Left renal cortex interstitium (tissue), 4 donors: ENCODE results near the gene PRDM16. TPM values are rescaled to one million over a fixed set of nuclear protein-coding genes. Genes with fewer than 3 reads are reported as not detected.

Experiments used
- DNase-seq, 4 donors: peaks; one replicate each; pipeline ENCODE4 v3.0.0-alpha.2; 2013; ENCODE audit warnings: low read depth in 4 of 4, low spot score in 2 of 4, missing footprints in 1 of 4
- polyA plus RNA-seq, 4 donors: library from polyadenylated mRNA; unstranded; fragments of 120-200 nt; gene quantifications; one replicate each; pipeline ENCODE4 v1.2.1, GENCODE V29; 2013; ENCODE audit not compliant: insufficient read length in 4 of 4

The PRDM16 gene
- polyA plus RNA-seq, 4 donors: 4.9 to 12.5 (median 7.0) TPM

DNA sequence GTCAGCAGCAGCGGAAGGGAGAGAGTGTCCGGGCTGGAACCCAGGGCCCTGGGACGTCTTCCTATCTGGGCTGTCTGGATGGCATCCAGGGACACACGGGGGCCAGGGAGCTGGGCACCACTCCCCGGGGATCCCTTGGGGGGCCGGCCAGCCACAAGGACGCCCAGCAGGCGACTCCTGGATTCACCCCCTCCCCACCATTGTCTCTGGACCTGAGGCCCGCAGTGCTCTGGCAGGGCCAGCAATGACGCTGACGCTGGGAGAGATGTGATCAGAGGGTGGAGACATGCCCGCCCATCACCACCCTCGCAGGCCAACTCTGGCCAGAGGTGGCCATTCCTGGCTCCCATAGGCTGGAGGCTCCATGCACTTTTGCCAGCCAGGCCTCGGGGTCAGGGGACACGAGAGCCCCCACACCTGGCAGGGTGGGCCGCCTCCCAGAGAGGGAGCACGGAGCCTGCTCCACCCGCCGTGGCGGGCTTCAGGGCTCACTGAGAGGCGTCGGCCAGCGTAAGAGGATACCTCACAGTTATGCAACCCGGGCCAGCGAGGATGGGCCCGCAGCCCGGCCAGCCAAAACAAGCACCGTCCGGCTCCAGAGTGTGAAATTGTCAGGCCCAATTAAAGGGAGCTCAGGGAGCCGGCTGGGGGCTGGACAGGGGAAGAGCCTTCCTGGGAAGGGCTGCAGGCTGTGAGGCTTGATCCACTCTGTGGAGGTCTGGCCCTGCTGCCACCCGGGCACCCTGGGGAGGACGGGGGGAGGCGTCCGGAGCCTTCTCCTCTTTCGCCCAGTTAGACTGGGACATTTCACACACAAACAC is 37.4 kb upstream of the PRDM16 start:
- DNase-seq: no peak

DNA sequence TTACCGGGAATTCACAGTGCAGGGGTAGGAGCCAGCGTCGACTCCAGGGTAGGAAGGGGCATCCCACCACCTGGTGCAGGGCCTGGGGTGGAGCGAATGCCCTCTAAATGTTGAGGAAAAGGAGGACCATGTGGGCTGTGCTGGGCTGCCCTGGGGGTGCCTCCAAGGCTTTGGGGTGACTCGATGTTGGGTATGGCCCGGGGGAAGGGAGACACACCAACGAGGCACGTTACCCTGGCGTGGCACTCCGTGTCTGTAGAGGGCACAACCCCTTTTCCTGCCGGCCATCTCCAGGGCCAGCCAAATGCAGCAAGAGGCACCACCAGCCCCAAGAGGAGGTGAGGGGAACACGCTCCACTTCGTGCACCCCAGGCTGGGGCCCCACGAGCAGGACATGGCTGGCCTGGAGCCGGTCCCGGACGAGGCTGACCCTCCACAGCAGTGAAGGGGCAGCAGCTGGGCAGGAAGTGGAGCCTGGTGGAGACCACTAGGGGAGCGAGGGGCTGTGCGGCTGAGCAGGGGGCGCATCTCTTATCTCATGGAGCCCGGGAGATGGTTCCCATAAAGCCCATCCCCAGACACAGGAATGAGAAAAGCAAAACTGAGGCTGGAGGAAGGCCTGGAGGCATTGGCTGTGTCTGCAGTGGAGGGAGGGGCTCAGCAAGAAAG is 36.5 kb upstream of the PRDM16 start:
- DNase-seq: no peak

DNA sequence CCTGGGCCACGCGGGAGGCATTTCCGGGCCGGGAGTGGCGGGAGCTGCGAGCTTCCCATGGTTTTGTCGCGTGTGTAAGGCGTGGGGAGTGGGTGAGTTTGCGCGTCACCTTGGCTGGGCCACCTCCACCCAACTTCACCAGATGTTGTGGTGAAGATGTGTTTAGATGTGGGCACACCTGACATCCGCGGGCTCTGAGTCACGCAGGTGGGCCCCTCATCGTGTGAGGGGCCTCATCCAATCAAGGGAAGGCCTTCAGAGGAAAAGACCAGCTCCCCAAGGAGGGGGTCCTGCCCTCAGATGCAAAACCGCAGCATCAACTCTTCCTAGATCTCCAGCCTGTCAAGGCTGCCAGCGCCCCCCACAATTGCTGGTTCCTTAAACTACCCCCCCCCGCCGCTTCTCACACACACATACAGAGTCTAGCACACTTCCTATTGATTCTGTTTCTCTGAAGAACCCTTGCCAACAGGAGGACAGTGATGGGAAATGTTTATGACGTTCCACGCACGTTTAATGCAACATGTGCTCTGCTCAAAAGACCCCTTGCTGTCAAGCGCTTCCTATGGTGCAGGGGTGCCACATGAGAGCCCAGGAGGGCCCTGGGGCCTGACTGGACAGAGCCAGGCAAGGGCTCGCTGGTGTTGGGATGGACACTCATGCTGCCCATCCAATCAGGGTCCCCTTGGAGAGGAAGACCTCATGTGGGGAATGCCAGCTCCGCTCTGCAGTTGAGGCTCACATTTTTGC is 35.8 kb upstream of the PRDM16 start:
- no peak for DNase-seq

DNA sequence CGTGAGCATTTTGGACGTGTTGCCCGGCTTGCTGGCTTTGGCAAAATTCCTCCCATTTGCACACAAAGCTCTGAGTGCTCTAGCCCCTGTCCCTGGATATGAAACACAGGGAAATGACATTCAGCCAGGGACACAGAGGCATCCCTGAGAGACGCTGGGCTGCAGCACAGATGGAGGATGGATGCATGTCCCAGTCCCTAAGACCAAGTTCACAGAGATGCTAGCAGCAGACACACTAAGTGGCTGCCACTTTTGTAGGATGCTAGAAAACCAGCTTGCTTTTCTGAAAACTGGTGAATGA is 35.3 kb upstream of the PRDM16 start:
- no peak for DNase-seq

DNA sequence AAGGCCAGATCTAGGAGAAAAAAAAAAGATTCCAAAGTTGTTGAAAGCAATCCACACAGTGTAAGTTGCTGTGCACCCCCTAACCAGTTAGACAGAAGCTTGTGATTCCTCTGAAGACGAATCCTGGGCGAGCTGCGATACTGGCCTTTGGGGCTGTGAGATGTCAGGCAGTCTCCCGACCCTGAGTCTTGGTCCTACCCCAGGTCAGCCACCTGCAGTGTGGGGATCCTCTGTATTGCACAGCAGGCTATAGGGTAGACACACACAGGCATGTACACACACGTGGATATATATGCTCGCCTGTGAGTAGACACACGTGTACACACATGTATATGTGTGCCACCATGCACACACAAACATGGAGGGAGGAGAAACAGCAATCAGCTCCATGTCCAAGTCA is 34.8 kb upstream of the PRDM16 start:
- DNase-seq: no peak

DNA sequence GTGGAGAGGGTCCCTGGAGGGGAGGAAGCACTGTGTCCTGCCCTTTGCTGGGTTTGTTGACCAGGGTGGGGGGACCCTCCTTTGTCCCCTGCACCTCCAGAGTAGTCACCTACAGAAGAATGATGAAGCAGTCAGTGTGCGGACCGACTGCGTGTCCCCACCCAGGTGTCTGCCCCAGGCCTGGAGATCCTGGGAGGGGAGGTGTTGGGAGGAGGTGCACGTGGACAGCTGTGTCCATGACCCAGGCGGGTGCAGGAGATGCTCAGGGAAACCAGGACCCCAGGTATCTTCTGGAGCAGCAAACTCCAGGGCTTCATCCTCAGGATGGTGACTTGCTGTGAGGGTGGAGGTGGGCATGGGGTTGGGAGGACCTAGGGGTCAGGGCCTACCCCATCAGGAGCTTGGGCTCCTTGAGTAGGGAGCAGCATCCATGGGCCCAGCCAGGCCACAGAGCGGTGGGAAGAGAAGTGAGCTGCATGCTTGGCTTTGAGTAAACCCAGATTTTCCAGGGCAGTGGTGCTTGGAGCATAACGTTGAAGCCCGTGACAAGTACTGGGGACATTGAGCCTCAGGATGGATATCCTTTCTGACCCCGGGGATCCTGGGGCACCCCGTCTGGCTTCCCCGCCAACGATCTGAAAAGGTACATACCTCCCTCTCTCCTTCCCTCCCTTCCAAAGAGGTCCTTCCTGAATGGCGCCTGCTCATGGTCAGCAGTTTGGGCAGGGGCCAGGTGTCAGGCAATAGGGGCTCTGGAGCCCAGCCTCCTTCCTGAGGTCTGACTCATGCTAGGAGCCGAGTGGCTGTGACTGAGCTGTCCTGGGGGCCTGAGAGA is 34.1 kb upstream of the PRDM16 start:
- DNase-seq: no peak

DNA sequence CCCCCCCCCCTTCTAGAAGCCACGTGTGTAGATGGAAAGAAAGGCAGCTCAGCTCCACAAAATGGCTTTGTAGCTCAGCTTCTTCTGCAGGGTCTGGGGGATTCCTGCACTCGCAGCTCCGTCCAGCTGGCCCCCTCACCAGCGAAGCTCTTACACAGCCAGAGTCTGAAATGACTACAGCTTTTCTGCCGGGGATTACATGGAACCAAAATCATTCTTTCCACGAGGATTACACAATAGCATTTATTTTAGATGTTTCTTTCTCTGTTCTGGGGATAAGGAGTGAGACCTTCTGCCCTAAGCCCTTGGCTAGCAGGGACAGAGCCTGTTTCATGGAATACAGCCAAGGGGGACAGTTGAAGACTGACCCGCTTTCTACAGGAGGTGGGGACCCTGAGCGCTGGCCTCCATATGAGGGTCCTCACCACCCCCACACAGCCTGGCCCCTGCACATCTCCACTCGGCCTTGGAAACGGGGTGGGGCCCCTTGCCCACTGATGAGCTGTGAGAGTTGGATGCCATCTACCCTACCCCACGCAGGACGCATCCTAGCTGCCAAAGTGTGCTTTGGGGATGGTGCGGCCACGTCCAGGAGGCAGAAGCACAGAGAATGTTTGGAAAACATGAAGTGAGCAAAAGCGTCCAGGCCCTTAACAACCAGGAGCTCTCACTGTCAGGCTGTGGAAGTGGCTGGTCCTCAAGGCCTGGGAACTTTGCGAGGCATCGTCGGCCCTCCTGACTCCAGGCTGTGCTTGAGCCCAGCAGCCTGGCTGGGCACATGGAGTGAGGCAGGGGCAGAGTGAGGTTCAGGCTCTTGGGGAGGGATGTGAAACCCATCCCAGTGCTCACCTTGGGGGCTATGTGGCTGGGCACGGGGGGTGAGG is 33.2 kb upstream of the PRDM16 start:
- no peak for DNase-seq

DNA sequence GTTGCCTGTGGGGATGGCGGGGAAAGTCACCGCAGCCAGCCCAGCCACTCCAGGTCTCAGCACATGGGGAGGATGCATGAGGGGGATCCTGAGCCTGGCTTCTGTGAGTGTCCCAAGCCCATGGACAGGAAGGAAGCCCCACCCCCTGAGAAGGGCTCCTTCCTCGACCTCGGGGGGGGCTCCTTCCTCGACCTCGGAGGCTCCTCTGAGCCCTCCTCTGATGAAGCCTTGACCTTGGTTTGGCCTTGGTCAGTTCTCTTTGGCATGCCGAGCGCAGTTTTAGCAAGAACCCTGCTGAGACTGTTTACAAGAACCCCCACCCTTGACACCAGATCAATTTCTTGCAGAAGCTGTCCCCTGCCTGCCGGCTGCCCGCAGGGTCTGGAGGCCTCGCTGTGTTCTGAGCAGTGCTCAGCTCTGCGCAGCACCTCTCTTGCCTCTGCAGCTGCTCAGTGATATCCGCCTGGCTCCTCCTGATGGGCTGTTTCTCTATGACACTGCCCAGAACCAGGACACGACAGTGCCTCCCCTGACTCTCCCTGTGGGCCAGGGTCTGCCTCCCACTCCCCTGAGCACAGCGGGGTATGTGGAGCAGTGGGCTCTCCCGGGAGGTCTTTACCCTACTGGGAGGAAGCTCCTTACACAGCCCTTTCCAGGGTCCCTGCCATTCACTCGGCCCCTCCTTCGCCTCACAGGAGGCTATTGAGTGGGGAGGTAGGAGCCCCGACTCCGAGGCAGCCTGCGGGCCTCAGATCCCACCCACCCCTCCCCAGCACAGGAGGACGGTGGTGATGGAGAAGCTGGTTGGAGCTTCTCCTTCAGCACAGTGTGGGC is 32.3 kb upstream of the PRDM16 start:
- DNase-seq: no peak

DNA sequence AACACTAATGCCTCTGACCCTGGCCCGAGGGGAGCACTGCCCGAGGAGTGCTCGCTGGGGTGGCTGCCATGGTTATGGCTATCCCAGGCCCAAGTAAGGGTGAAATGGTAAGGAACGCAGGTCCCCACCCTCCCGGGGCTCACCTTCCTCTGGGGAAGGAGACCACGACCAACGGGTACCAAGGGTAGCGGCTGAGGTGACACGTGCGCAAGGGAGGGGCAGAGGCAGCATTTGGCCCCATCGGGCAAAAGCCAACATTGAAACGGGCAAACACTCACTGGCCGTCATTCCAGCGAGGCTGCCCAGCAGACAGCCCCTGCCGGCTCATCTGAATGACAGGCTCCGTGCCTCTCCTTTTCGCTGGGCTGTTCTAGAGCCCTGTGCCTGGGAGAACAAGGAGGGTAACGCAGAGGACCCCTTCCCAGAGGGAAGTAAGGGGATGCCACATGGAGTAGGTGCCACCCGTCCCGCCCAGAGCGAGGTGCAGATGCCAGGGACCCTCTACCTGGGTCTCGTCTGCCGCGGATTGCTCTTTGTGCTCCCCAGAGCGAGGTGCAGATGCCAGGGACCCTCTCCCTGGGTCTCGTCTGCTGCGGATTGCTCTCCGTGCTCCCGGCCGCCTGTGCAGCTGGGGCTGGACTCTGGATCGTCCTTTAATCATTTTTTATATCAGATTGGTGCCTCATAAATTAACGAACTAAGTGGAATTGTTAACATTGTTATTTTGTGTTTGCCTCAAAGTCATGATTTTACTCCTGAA is 31.5 kb upstream of the PRDM16 start:
- DNase-seq: no peak

DNA sequence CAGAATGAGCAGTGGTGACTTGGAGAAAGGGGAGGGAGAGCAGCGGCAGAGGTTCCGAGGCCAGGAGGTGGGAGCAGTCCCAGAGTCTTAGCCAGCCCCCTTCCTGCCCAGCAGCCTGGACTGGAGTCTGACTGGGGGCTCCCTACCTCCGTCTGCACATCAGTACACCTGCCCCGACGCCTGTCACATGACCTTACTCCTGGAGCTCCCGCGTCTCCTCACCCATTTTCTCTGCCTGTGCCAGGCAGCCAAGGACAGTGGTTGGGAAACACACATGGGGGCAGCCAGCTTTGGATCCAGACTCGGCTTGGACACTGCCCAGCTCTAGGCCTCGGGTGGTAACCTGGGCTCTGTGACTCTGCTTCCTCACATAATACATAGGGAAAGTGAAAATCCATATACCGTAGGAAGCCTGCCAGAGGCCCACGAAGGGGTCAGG is 30.9 kb upstream of the PRDM16 start:
- no peak for DNase-seq

DNA sequence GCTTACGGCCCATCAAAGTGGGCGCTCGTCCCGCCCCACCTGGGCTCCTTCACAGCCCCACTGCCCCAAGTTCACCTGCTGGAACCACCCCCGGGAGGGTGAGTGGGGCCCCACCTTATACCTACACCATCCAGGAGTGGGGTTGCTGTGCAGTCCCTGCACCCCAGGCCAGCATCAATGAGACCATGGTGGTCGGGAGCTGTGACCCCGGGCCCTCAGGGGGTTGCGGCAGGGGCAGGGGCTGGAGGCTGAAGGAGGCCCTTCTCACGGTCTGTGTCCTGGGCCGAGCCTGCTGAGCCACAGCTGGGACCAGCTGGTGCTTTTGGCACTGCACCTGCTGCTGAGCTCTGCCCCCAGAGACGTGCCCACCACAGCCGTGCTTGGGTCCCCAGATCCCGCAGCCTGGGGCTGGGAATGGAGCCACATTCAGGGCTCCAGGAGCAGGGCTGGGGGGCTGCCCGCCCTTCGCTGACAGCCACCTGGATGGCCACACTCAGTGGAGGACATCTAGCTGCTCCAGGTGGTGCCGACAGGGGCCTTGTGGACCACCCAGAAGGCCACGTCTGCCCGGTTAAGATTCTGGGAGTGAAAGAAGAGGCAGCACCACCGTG is 30.3 kb upstream of the PRDM16 start:
- DNase-seq: no peak

DNA sequence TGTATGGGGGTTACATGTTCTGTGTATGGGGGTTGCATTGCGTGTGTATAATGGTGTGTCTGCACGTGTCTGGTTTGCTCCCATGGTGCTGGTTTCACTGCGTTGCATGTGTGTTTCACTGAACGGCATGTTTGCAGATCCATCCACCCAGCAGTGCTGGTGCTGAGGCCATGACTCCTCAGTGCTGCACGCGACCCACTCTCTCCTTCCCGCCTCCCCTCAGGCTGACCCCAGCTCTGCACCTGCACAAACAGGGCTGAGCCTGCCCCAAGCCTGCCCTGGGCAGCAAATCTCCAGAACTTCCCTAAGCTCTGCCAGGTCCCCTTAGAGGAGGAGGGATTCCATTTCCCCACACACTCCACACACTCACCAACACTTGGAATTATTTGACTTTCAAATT is 29.0 kb upstream of the PRDM16 start:
- DNase-seq: no peak

DNA sequence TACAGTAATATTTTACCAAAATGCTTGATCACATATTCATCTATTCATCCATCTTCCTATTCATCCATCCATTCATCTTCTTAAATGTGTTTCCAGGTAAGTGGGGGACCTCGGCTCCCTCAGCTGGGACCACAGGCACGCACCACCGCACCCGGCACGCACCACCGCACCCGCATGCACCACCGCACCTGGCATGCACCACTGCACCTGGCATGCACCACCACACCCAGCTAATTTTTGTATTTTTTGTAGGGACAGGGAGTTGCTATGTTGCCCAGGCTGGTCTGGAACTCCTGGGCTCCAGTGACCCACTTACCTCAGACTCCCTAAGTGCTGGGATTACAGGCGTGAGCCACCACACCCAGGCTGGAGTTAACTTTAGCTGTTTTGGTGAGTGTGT is 26.5 kb upstream of the PRDM16 start:
- no peak for DNase-seq

DNA sequence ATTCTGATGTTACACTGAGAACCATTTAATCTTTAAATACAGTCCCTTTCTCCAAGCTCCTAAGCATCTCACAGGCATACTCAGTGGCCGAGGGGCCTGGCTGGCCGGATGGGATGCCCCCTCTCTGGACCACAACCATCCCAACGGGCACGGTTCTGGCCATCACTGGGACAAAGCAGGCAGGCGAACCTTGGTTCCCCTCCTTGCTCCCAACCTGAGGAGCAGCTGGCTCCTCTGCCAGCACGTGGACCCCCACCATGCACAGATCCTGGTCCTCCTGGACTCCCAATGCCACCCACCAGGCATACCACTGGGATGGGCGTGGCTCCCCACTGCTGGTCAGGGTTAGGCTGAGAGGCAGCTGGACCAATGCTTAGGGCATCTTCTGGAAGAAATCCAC is 19.8 kb upstream of the PRDM16 start:
- no peak for DNase-seq

DNA sequence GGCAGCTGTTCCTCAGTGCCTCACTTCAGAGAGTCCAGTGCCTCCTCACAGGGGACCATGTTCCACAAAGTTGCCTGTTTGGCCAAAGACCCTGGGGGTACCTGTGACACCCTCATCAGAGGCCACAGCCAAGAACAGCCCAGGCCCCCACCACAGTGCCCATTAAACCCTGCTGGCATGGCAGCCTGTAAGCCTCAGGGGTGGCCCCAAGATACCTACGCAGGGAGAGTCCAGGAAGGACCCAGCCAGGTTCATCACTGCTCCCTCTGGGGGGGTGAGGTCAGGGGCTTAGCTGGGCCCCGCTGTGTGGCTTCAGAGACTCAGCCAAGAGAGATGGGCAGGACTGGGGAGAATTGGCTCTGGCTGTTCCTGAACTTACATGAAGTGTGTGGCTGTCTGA is 19.1 kb upstream of the PRDM16 start:
- DNase-seq: no peak

DNA sequence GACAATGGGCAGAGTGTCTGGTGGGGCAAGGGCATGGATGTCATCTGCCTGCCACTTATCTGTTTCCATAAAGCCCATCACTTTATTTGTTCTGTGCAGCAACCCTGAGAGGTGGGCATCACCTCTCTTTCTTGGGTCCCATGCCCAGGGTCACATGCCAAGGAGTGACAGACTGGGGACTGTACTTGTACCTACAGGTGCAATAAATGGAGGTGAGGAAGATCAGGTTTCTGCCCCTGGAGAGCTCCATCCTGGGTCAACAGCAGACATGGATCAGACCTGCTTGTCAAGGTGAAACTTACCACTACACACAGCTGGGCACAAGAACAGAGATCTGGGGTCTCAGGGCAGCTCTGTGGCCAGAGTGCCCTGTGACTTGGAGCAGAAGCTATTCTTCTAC is 18.4 kb upstream of the PRDM16 start:
- DNase-seq: no peak

DNA sequence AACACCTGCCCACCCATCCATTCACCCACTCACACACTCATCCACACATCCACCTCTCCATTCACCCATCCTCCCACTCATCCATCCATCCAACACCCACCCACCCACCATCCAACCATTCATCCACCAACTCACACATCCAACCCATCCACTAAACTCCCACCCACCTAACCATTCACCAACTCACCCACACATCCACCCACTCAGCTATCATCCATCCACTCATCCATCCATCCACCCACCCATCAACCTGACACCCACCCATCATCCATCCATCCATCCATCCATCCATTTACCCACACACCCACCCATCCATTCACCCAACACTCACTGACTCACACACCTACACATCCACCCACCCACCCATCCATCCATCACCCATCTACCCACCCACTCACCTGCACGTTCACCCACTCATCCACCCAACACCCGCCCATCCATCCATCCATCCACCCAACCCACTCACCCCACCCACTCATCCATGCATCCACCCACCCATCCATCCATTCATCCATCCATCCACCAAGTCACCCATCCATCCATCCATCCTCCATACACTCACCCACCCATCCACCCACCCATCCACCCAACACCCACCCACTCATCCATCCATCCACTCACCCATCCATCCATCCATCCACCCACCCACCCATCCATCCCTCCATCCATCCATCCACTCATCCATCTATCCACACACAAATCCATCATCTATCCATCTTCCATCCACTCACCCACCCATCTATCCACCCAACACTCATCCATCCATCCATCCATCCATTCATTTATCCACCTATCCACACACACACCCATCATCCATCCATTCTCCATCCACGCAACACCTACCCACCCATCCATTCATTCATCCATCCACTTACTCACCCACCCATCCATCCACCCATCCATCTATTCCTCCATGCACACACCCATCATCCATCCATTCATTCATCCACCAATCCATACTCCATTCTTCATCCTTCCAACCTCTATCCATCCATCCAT is 17.4 kb upstream of the PRDM16 start:
- DNase-seq: no peak
